ENCODE measurements around the gene LRCH3.

Gene LRCH3

GRCh38 chr3:197810901-197811300, 19.8 kb downstream of the LRCH3 start:
- no peak overlapping the region for H3K27ac ChIP-seq

DNA sequence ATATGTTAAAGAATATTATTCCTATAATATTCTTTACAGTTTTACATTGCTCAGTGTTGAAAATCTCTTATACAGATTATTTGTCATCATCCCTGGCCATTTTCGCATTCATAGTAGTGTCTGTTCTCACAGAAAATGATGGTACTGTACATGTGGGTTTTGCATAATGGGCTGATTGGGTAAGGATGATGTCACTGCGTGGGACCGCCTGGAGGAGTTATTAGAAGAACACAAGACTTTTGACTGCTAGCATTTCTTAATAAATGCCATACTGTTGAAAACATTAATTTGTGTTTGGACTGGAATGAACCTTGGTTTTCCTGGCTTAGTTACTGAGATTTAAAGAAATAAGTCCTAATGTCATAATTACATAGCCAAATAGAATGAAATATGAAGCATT, 20.3 kb downstream of the LRCH3 start:
- Histone ChIP-seq H3K27me3 (no peaks in the 10 kb centered on the region), H3K27ac (no peak overlapping the region), H3K4me1 (ENCODE audit: control insufficient read depth in 1 of 2, insufficient read depth in 1 of 2, low read depth in 1 of 2, low read length in 1 of 2) (peaks cover 5 to 6% of the 10 kb centered on the region in 2 experiments), H3K36me3 (peaks cover 4% of the 10 kb centered on the region), H3K9me3 (no peaks in the 10 kb centered on the region), H3K4me3 (ENCODE audit: low read depth in 1 of 2, low read length in 1 of 2) (no peak overlapping the region)
- no peak for TF ChIP-seq CTCF (IDR thresholded peaks at IDR 0.05)

More at GRCh38 chr3:197810901-197811300, 19.8 kb downstream of the LRCH3 start:
- no peak for TF ChIP-seq CTCF (IDR thresholded peaks at IDR 0.05)
- Histone ChIP-seq H3K4me1 (ENCODE audit: control insufficient read depth in 1 of 2, insufficient read depth in 1 of 2, low read depth in 1 of 2, low read length in 1 of 2) (peaks cover 5 to 6% of the 10 kb centered on the region in 2 experiments), H3K36me3 (peaks cover 4% of the 10 kb centered on the region), H3K4me3 (ENCODE audit: low read depth in 1 of 2, low read length in 1 of 2) (no peak overlapping the region), H3K9me3 (no peaks in the 10 kb centered on the region), H3K27me3 (no peaks in the 10 kb centered on the region)

DNA sequence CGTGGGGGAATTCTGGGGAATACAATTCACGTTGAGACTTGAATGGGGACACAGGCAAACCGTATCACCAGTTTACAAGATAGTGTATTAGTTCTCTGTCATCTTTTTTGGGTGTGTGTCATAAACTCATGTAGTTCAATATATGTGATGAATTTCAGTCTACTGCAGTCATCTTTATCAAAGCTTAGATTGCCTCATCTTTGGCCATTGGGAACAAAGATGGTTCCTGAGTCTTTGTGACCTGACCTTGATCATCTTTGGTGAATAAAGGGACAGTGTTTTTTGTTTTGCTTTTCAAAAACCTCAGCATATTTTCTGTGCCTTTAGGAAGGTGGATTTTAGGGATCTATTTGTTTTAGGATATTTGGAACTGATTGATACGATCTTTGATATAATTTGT, 23.3 kb downstream of the LRCH3 start:
- Histone ChIP-seq H3K36me3 (peaks cover 4% of the 10 kb centered on the region), H3K27ac (no peak overlapping the region), H3K4me1 (ENCODE audit: control insufficient read depth in 1 of 2, insufficient read depth in 1 of 2, low read depth in 1 of 2, low read length in 1 of 2) (peaks cover 5 to 6% of the 10 kb centered on the region in 2 experiments), H3K4me3 (ENCODE audit: low read depth in 1 of 2, low read length in 1 of 2) (no peak overlapping the region), H3K27me3 (no peaks in the 10 kb centered on the region), H3K9me3 (no peaks in the 10 kb centered on the region)
- no peak for TF ChIP-seq CTCF (IDR thresholded peaks at IDR 0.05)

DNA sequence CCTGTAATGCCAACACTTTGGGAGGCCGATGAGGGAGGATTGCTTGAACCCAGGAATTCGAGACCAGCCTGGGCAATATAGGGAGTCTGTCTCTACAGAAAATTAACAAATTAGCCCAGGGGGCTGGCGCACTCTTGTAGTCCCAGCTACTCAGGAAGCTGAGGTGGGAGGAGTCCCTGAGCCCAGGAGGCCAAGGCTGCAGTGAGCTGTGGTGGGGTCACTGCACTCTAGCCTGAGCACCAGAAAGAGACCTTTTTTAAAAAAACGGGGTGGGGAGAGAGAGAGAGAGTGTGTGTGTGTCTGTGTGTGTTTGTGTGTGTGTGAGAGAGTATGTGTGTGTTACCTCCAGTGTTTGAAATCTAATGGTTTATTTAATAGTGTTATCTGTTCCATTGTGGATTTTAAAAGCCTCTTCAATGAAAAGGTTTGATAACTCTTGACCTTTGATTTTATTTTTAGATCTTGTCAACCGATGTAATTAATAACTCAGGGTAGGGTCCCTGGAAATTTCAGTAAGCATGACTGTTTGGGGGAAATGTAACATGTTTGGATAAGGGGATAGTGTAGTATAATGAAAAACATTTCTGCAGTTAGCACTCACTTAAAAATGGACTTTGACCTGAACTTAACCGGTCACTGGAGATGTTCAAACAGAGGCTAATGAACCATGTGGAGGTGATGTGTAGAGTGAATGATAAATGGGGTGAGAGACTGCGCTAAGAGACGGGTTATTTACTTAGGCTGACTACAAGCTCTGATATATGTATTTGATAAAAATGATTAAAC, 29.7 kb downstream of the LRCH3 start:
- Histone ChIP-seq H3K9me3 (no peaks in the 10 kb centered on the region), H3K27ac (no peak overlapping the region), H3K4me1 (ENCODE audit: control insufficient read depth in 1 of 2, insufficient read depth in 1 of 2, low read depth in 1 of 2, low read length in 1 of 2) (no peaks in the 10 kb centered on the region), H3K4me3 (ENCODE audit: low read depth in 1 of 2, low read length in 1 of 2) (no peak overlapping the region), H3K36me3 (peaks cover 32% of the 10 kb centered on the region), H3K27me3 (no peaks in the 10 kb centered on the region)
- TF ChIP-seq CTCF (IDR thresholded peaks at IDR 0.05), result no peak

GRCh38 chr3:197829397-197830045, 38.5 kb downstream of the LRCH3 start:
- Histone ChIP-seq H3K27ac (no peak overlapping the region), H3K4me3 (ENCODE audit: low read depth in 1 of 2, low read length in 1 of 2) (no peak overlapping the region), H3K36me3 (peaks cover 80% of the 10 kb centered on the region), H3K9me3 (no peaks in the 10 kb centered on the region), H3K27me3 (no peaks in the 10 kb centered on the region), H3K4me1 (ENCODE audit: control insufficient read depth in 1 of 2, insufficient read depth in 1 of 2, low read depth in 1 of 2, low read length in 1 of 2) (no peaks in the 10 kb centered on the region)
- TF ChIP-seq CTCF (IDR thresholded peaks at IDR 0.05), result no peak

All from neutrophil (primary cell).